ENCODE data around the gene MAP2K2.

DNA sequence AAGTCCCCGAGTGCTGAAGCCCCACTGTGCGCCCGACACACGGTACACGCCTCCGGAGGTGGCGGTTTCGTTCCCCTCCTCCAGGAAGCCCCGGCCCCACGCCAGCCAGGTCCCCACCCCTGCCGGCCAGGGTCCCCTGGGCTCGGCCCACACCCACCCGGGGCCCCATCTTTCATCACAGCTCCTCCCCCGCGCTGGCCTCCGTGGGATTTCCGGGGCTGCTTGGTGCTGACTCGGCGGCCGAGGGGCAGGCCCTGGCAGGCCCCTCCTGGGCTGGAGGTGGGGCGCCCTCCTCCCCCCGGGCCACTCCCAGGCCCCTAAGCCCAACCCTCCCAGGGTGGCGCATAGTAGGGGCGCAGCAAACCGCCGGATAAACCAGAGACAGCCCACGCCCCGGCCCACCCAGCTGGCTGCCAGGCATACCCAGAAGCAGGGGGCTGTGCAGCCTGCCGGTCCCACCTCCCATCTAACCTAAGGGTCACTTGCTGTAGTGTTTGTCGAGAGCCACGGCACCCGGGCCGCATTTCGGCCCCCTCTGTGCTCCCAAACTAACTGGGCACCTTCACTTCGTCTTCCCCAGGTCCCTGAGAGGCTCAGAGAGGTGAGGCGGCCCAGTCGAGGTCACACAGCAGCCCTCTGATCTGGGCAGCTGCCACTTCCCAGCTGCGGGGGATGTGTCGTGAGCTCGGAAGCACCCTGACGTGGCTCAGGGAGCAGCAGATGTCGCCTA lies 63.9 kb downstream of the MAP2K2 start:
- TF ChIP-seq, protein P1, sequence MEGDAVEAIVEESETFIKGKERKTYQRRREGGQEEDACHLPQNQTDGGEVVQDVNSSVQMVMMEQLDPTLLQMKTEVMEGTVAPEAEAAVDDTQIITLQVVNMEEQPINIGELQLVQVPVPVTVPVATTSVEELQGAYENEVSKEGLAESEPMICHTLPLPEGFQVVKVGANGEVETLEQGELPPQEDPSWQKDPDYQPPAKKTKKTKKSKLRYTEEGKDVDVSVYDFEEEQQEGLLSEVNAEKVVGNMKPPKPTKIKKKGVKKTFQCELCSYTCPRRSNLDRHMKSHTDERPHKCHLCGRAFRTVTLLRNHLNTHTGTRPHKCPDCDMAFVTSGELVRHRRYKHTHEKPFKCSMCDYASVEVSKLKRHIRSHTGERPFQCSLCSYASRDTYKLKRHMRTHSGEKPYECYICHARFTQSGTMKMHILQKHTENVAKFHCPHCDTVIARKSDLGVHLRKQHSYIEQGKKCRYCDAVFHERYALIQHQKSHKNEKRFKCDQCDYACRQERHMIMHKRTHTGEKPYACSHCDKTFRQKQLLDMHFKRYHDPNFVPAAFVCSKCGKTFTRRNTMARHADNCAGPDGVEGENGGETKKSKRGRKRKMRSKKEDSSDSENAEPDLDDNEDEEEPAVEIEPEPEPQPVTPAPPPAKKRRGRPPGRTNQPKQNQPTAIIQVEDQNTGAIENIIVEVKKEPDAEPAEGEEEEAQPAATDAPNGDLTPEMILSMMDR (IDR thresholded peaks at IDR 0.05), result no peak
- TF ChIP-seq EZH2 (IDR thresholded peaks at IDR 0.05; ENCODE audit: borderline replicate concordance, insufficient read depth, low read depth, low read length, poor library complexity, severe bottlenecking), result no peak

Data from B cell (primary cell).